GM12878 (cell line): ENCODE measurements around the gene KCNRG.

ENCODE experiments used
- CTCF ChIP-seq, 3 experiments: IDR thresholded peaks in 2 of 3; conservative IDR thresholded peaks in 1 of 3; 2 replicates each; pipeline ENCODE4 v1.5.1; 2011; ENCODE audit warnings: low read depth in 3 of 3, low read length in 3 of 3, mild to moderate bottlenecking in 3 of 3, control low read depth in 2 of 3, moderate library complexity in 2 of 3, inconsistent platforms in 1 of 3, mixed read lengths in 1 of 3; ENCODE audit not compliant: control insufficient read depth in 2 of 3, insufficient read depth in 1 of 3; ENCODE audit errors: extremely low read depth in 1 of 3
- E2F4 ChIP-seq: IDR thresholded peaks from 2 replicates; pipeline ENCODE4 v1.6.1; 2012; ENCODE audit warnings: low read depth, low read length, improper control_type of control experiment
- EGR1 ChIP-seq, 2 experiments: IDR thresholded peaks; 1 replicate in 1 of 2; 2 replicates in 1 of 2; pipeline ENCODE4 v1.6.1; 2011 to 2012; ENCODE audit warnings: low read depth in 2 of 2, low read length in 2 of 2, borderline replicate concordance in 1 of 2, mild to moderate bottlenecking in 1 of 2, moderate library complexity in 1 of 2
- EP300 ChIP-seq, 2 experiments: fragments of 150-350 bp in 1 of 2; IDR thresholded peaks; 2 replicates each; pipeline ENCODE4 v1.6.1; 2011 to 2012; ENCODE audit warnings: low read depth in 2 of 2, low read length in 2 of 2, borderline replicate concordance in 1 of 2, improper control_type of control experiment in 1 of 2, inconsistent platforms in 1 of 2; ENCODE audit not compliant: control insufficient read depth in 1 of 2
- IRF3 ChIP-seq: fragments of 450-650 bp; IDR thresholded peaks from 2 replicates; pipeline ENCODE4 v1.6.1; 2014; ENCODE audit warnings: mild to moderate bottlenecking
- MTA3 ChIP-seq: IDR thresholded peaks from 2 replicates; pipeline ENCODE4 v1.6.1; 2012; ENCODE audit warnings: low read length, inconsistent platforms, borderline replicate concordance
- NR2C1 ChIP-seq: fragments of 450-650 bp; IDR thresholded peaks from 2 replicates; pipeline ENCODE4 v1.6.1; 2017; ENCODE audit warnings: antibody characterized with exemption, mild to moderate bottlenecking, moderate library complexity
- POLR2A ChIP-seq: IDR thresholded peaks from 2 replicates; pipeline ENCODE4 v1.6.1; 2011; ENCODE audit warnings: low read depth, mild to moderate bottlenecking, low read length
- SRF ChIP-seq, 2 experiments: IDR thresholded peaks; 2 replicates each; pipeline ENCODE4 v1.6.1; 2011; ENCODE audit warnings: low read depth in 2 of 2, low read length in 2 of 2, mild to moderate bottlenecking in 1 of 2, moderate library complexity in 1 of 2
- SUPT20H ChIP-seq: IDR thresholded peaks from 2 replicates; pipeline ENCODE4 v1.6.1; 2011; ENCODE audit warnings: low read depth, mild to moderate bottlenecking, low read length, moderate library complexity, borderline replicate concordance; ENCODE audit not compliant: control insufficient read depth
- SUZ12 ChIP-seq: fragments of 200-600 bp; sonication (generic); IDR thresholded peaks from one replicate; pipeline ENCODE4 v1.6.1; 2018; ENCODE audit warnings: antibody characterized with exemption, mild to moderate bottlenecking; ENCODE audit not compliant: unreplicated experiment
- TCF12 ChIP-seq: IDR thresholded peaks from 2 replicates; pipeline ENCODE4 v1.6.1; 2011; ENCODE audit warnings: low read depth, mild to moderate bottlenecking, low read length

GRCh38 chr13:50001287-50001686 is 14.0 kb upstream of the KCNRG start:
- no peak for TF ChIP-seq SUPT20H
- no peak for TF ChIP-seq CTCF (IDR thresholded peaks at IDR 0.05 in 2 of 3, conservative IDR thresholded peaks at IDR 0.05 in 1 of 3; ENCODE audit: control insufficient read depth in 2 of 3, extremely low read depth in 1 of 3, insufficient read depth in 1 of 3, low read depth in 3 of 3, low read length in 3 of 3)
- no peak for TF ChIP-seq TCF12
- TF ChIP-seq POLR2A, result no peak
- TF ChIP-seq MTA3, result no peak
- TF ChIP-seq EGR1 (IDR thresholded peaks at IDR 0.05; ENCODE audit: borderline replicate concordance in 1 of 2, low read depth in 2 of 2, low read length in 2 of 2), result no peak
- TF ChIP-seq IRF3, result no peak
- TF ChIP-seq NR2C1, result no peak
- TF ChIP-seq EP300 (IDR thresholded peaks at IDR 0.05; ENCODE audit: borderline replicate concordance in 1 of 2, control insufficient read depth in 1 of 2, low read depth in 2 of 2, low read length in 2 of 2), result no peak
- no peak for TF ChIP-seq SUZ12
- no peak for TF ChIP-seq E2F4
- TF ChIP-seq SRF (IDR thresholded peaks at IDR 0.05; ENCODE audit: low read depth in 2 of 2, low read length in 2 of 2), result no peak
